Measurements from ENCODE around the gene SLC36A3.

Gene SLC36A3

DNA sequence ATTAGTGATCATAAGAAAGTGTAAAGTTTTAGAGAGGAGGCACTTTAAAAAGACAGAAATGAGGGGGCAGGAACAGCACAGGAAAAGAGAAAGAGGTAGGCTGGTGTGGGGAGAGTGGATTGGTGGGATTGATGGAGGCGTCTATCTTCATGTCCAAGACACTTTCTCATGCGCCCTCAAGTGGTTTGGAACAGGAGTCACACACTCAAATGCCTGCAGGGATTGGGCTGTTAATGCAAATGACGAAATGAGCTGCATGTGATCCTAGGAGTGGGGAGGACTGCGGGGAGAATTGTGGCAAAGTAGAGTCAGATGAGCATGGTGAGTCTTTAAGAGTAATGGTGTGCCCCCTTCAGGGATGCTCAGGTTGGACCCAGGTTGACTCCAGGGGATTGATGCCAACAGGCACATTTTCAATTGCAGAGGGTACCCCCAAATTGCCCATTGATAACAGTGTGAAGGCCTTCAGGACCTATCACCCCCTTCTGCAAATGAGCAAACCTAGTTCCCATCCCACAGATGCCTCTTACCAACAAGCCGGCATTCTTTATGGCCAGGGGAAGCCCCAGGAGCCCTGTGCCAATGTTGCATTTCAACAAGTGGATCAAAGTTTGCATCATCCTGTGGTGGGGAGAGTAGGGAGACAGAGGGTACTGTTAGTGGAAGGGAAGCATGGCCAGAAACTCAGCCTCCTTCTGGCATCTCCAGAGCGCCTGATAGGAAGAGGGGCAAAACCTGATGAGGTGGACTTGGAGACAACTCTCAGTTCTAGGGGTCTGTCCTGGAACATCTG lies 5.3 kb downstream of the SLC36A3 start:
- DNase-seq, result no peak

- DNase-seq, result no peak
These were observed 6.6 kb downstream of the SLC36A3 start for GRCh38 chr5:151296974-151297373.

- DNase-seq, result no peak
These were observed 7.1 kb downstream of the SLC36A3 start for GRCh38 chr5:151296478-151296830.

DNA sequence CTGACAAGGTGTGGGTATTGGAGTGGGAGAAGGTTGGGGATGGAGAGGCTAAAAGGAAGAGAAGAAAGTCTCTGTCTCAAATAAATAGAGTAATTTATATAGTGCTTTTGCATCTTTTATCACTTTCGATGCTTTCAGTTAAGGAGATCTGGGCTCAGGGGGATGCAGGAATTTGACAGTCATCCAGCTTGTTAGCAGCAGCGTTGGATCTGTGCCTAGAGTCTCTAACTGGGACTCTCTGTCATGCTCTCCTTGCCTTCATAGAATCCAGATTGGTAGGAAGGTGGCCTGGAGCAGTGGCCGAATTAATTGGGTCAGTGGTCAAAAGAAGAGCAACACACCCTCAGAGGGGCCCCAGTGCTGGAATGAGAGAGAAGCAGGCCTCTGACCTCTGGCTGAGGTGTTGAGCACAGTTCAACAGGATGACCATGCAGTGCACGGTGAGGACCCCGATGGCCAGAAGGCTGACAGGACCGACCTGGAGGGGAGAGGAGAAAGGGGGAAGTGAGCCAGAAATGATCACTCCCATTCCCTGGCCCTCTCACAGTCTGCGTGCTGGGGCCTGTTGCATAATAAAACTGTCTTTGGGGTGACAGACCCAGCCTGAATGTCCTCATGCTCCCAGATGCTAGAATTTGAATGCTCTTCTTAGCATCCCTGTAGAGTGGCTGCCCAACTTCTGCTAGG lies 7.6 kb downstream of the SLC36A3 start:
- no peak for DNase-seq

GRCh38 chr5:151295138-151295537 lies 8.4 kb downstream of the SLC36A3 start:
- DNase-seq, result no peak

GRCh38 chr5:151293624-151294023 lies 9.9 kb downstream of the SLC36A3 start:
- no peak for DNase-seq

DNA sequence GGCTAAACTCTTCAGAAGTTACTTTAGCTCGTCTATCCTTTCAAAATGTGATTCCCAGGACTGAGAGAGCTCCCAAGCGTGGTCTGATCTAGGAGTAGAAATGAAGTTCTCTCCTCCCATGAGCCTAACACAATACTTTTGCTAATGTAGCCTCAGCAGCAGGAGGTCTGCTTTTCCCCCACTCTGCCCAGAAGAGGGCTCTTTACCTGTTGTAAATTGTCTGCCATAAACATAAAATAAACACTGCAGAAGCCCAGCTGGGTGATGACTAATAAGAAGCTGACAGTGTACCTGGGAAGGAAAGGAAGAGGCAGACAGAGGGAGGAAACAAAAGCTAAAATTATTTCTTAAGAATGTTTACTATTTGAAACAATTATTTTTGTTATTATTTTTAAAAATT lies 15.4 kb downstream of the SLC36A3 start:
- DNase-seq, result no peak

DNA sequence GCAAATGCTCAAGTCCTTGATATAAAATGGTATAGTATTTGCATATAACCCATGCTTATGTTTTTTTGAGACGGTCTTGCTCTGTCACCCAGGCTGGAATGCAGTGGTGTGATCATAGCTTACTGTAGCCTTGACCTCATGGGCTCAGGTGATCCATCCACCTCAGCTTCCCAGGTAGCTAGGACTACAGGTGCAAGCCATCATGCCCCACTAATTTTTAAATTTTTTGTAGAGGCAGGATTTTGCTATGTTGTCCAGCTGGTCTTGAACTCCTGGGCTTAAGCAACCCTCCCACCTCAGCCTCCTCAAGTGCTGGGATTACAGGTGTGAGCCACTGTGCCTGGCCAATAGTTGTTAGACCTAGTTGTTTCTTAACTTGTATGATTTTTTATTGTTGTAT lies 17.3 kb downstream of the SLC36A3 start:
- DNase-seq, result no peak

DNA sequence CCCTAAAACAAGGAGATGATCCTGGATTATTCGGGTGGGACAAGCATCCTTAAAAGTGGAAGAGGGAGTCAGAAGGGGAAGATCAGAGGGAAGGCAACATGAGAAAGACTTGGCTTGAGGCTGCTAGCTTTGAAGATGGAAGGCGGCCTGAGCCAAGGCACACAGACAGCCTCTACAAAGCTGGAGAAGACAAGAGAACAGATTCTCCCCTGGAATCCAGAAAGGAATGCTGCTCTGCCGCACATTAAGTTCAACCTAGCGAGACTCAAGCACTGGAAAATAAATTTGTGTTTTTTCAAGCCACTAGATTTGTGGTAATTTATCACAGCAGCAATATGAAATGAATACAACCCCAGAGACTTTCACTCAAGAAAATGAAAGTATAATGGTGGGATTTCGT lies 17.9 kb downstream of the SLC36A3 start:
- DNase-seq, result no peak

GRCh38 chr5:151284392-151284967 lies 19.1 kb downstream of the SLC36A3 start:
- no peak for DNase-seq

DNA sequence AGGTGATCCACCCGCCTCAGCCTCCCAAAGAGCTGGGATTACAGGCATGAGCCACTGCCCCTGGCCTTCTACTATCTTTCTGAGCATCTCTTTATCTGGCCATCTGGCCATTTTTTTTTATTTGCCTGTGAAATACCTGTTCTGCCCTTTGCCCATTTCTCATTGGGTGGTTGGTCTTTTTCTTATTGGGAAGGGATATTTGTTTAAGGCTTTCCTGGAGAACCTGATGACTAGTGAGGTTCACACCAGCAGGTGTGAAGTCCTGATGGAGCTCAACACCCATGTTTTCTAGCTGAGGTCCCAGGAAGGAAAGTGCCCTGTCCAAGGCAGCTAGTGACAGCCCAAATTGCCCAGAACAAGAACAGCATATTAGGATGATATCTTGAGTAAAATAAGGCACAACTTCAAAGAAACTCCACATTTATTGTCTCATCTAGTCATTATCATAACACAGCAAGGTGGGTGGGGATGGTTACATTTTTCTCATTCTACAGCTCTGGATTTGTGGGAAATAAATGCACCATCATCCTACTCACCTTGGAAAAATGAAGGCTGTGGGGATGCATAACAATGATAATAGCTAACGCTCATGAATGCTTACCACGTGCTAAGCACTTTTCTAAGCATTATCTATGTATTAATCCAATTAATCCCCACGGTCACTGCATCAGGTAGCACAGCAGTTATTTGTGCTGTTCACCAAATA lies 20.3 kb downstream of the SLC36A3 start:
- DNase-seq, result no peak

- no peak for DNase-seq
These were observed 22.4 kb downstream of the SLC36A3 start for GRCh38 chr5:151281001-151281639.

- DNase-seq, result no peak
These were observed 23.1 kb downstream of the SLC36A3 start for GRCh38 chr5:151280443-151280842.

DNA sequence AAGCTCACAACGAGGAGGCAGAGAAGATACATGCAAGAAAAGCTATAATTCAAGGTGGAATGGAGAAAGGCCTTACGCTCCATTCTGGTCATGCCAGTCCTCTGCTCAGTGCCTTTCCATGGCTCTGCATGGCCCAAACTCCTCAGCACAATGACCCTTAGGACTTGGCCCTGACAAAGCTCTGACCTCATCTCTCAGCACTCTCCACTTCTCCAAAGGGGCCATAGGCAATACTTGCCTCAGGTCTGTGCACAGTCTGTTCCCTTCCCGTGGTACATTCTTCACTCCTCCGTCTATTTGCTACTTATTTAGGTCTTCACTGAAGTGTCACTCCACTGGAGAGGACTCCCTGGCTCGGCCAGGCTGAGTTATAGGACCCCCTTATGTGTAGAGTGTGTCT lies 24.7 kb downstream of the SLC36A3 start:
- no peak for DNase-seq

- DNase-seq, result no peak
These were observed 27.8 kb downstream of the SLC36A3 start for GRCh38 chr5:151275803-151276202.

DNA sequence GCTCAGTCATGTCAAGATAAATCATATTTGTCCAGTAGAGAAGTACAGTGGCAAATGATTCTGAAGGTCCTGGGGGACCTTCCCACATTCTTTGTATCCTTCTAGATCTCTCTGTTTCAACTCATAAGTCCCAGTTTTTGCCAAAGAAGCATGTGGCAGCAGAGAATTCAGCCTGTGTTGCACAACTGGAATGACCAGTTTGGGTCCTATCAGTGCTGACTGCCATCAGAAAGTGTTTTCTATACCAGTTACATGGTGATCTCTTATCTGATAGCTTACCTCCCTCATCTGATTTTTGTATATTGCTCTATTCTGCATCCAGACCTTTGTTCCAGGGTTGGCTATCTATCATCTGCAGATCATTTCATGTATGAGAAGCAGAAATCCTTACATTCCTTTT lies 28.9 kb downstream of the SLC36A3 start:
- no peak for DNase-seq

DNA sequence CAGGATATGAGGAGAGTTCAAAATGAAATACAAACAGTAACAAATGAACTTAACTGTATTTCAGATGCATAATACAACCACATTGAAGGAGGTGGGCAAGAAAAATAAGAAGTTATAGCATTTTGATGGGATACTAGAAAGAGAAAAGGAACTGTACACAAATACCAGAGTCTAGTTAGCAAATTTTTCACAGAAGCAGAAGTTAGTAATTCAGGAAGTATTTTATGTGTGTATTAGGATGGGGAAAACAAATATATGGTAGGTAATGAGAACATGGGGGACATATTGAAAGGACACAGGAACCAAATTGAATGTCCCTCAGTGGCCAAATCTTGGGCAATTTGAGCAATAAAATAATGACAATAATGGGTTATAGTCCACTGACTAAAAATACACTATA lies 32.2 kb downstream of the SLC36A3 start:
- no peak for DNase-seq

- DNase-seq, result no peak
These were observed 33.0 kb downstream of the SLC36A3 start for GRCh38 chr5:151270599-151270998.

DNA sequence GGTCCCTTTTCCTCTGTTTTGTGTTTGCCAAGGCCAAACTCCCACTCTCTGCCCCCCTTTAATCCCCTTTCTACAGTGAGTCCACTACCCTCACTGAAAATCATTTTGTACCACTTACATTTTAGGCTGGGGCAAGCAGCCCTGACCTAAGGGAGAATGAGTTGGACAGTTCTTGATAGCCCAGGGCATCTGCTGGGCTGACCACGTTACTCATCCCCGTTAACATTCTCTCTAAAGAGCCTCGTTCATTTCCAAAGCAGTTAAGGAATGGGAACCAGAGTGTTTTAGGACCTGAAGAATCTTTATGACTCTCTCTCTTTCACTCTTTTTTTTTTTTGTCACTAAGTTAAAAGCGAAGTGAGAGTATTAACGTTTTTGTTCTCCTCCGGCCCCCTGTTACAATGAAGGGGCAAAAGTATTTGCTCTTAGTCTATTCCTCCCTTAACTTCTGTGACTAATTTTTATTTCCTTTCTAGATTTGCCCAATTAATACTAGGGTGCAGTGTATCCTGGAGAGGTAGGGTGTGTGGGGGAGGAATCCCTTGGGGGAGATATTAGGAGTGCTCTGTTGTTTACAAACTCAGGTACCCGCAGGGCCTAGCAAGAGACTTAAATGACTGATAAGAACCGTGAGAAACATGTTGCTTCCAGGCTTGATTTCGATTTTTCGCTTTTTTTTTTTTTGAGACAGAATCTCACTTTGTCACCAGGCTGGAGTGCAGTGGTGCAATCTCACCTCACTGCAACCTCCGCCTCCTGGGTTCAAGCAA lies 35.9 kb downstream of the SLC36A3 start:
- DNase-seq, result no peak

DNA sequence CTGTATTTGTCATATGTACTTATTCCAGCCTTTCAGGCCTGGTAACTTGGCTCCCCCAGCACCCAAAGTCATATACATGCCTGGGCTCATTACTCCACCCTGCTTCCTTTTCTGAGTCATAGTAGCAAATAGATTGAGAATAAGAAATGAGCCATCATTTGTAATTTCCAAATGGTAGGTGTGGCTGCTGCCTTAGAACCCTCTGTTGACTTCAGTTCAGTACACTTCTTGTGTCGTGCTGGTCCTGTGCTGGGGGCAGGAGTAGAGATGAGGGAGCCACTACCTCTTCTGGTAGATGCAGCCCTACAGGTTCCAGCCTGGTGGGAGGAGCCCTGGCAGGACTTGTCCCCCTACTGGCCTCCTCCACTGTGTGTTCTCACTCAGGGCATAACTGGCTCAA lies 39.5 kb downstream of the SLC36A3 start:
- no peak for DNase-seq

DNA sequence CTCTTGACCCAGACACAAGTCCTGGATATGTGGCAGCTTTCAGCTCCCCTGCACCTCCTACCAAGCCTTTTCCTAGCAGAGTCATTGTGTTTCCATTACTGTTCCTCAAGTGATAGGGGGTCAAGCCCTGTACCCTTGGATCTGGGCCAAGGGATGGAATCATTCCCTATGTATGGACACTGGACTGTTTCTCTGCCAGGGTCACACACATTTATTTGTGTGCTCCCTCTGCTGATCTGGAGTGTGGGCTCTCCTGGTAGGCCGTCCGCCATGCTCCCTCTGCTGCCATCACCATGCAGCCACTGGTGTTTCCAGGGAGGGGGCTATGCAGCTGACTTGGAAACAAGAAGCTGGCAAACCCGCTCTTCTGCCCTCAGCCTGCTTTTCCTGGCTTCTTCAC lies 41.0 kb downstream of the SLC36A3 start:
- no peak for DNase-seq

DNA sequence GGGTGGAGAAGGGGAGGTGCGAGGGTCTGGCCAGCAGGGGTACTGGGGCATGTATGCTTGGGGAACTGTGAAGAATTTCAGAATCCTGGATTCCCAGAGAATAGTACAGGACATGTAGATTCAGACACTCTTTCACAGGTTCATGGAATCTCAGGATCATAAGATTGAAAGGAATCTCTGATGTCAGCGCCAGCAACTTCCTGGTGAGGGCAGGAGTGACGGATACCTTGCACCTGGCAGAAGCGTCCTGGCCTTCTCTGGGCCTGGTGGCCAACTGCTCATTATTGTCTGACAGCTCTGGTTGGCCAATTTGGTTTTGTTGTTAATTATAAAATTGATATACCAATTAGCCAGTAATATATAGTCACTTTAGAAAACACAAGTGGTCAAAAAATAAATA lies 43.6 kb downstream of the SLC36A3 start:
- DNase-seq, result no peak

All from activated gamma-delta T cell (primary cell).